K562 (cell line): ENCODE measurements around the gene ZNF213. TPM values are rescaled to one million over a fixed set of nuclear protein-coding genes. Genes with fewer than 3 reads are reported as not detected.

ENCODE experiments used
- ATF7 ChIP-seq: fragments of 450-650 bp; IDR thresholded peaks from 2 replicates; pipeline ENCODE4 v1.7.1; 2014; ENCODE audit warnings: mild to moderate bottlenecking, moderate library complexity
- CBX3 ChIP-seq, 2 experiments: IDR thresholded peaks; 1 replicate in 1 of 2; 2 replicates in 1 of 2; pipeline ENCODE4 v1.6.1; 2012; ENCODE audit warnings: inconsistent platforms in 2 of 2, low read length in 2 of 2, borderline replicate concordance in 1 of 2, control low read depth in 1 of 2
- HDAC3 ChIP-seq: fragments of 450-650 bp; IDR thresholded peaks from 2 replicates; pipeline ENCODE4 v1.6.1; 2018; ENCODE audit warnings: borderline replicate concordance, mild to moderate bottlenecking, moderate library complexity; ENCODE audit not compliant: partially characterized antibody
- KHSRP ChIP-seq: fragments of 450-650 bp; IDR thresholded peaks from 2 replicates; pipeline ENCODE4 v1.6.1; 2017
- LARP7 ChIP-seq: fragments of 450-650 bp; IDR thresholded peaks from 2 replicates; pipeline ENCODE4 v1.6.1; 2016
- NEUROD1 ChIP-seq: fragments of 150-350 bp; IDR thresholded peaks from 2 replicates; pipeline ENCODE4 v1.6.1; 2014; ENCODE audit warnings: borderline replicate concordance, low read length, low read depth; ENCODE audit not compliant: partially characterized antibody
- NR3C1 ChIP-seq: sonication (generic); formaldehyde crosslinking; IDR thresholded peaks from 2 replicates; pipeline ENCODE4 v1.8.1; 2022; ENCODE audit warnings: missing genetic modification reagents
- PHTF2 ChIP-seq: fragments of 250-450 bp; sonication (Bioruptor Pico); IDR thresholded peaks from 2 replicates; pipeline ENCODE4 v1.5.0; 2021; ENCODE audit warnings: mild to moderate bottlenecking
- SAFB2 ChIP-seq: fragments of 200-400 bp; formaldehyde crosslinking; IDR thresholded peaks from 2 replicates; pipeline ENCODE4 v1.6.1; 2018; ENCODE audit warnings: borderline replicate concordance, low read length, low read depth, moderate library complexity; ENCODE audit not compliant: severe bottlenecking
- SOX6 ChIP-seq: fragments of 450-650 bp; IDR thresholded peaks from 2 replicates; pipeline ENCODE4 v1.6.1; 2014; ENCODE audit warnings: mild to moderate bottlenecking
- TCF7 ChIP-seq: sonication (generic); IDR thresholded peaks from 2 replicates; pipeline ENCODE4 v1.6.1; 2016; ENCODE audit warnings: antibody characterized with exemption, borderline replicate concordance
- ZNF134 ChIP-seq: fragments of 250-450 bp; sonication (Bioruptor Pico); conservative IDR thresholded peaks from 2 replicates; pipeline ENCODE4 v1.4.0; 2020
- ZNF785 ChIP-seq: fragments of 250-450 bp; sonication (Bioruptor Pico); IDR thresholded peaks from 2 replicates; pipeline ENCODE4 v1.4.0; 2020; ENCODE audit warnings: mild to moderate bottlenecking
- ZNF830 ChIP-seq: fragments of 250-450 bp; sonication (Bioruptor Pico); IDR thresholded peaks from 2 replicates; pipeline ENCODE4 v1.5.0; 2021; ENCODE audit warnings: mild to moderate bottlenecking
- polyA plus RNA-seq, 8 experiments: library from polyadenylated mRNA; depleted of rRNA in 4 of 8; stranded (reverse) in 5 of 8; unstranded in 3 of 8; fragments of >200 nt; fragmentation: Nextera tagmentation in 2 of 8; fragmentation: Illumina TruSeq in 1 of 8; extraction: Ambion mirVana in 2 of 8; extraction: Trizol in 1 of 8; gene quantifications; 2 replicates each; pipeline versions ENCODE4 v1.2.1 to v1.2.3, GENCODE V29; 2011 to 2014; ENCODE audit warnings: inconsistent platforms in 1 of 8, missing spikeins in 1 of 8
- total RNA-seq, 7 experiments: library from RNA; depleted of rRNA in 6 of 7; stranded (reverse); fragments of >200 nt in 6 of 7; fragmentation: Illumina TruSeq in 2 of 7; extraction: Trizol in 2 of 7; gene quantifications; 2 replicates each; pipeline versions ENCODE4 v1.2.1 to v1.2.3, GENCODE V29; 2011 to 2021; ENCODE audit warnings: low replicate concordance in 1 of 7
- TF ChIP-seq, protein P1 (sequence below): fragments of 450-650 bp; formaldehyde crosslinking; IDR thresholded peaks from 2 replicates; pipeline ENCODE4 v1.4.0; 2020; ENCODE audit warnings: mild to moderate bottlenecking, mixed read lengths
- TF ChIP-seq, protein P2 (sequence below): fragments of 450-650 bp; formaldehyde crosslinking; IDR thresholded peaks from 2 replicates; pipeline ENCODE4 v1.4.0; 2020; ENCODE audit warnings: mild to moderate bottlenecking, moderate library complexity
- TF ChIP-seq, protein P3 (sequence below): fragments of 450-650 bp; IDR thresholded peaks from 2 replicates; pipeline ENCODE4 v1.7.0; 2016; ENCODE audit warnings: borderline replicate concordance
- TF ChIP-seq, protein P4 (sequence below): fragments of 250-450 bp; sonication (Bioruptor Pico); IDR thresholded peaks from 2 replicates; pipeline ENCODE4 v1.4.0; 2020; ENCODE audit warnings: mild to moderate bottlenecking, moderate library complexity
- TF ChIP-seq, protein P5 (sequence below): fragments of 250-450 bp; sonication (Bioruptor Pico); IDR thresholded peaks from 2 replicates; pipeline ENCODE4 v1.5.1; 2021; ENCODE audit warnings: mild to moderate bottlenecking

The ZNF213 gene
- total and polyA plus RNA-seq, 9 of the 15 experiments (the other 6 are each of a cell fraction or from before 2014, with no cell fraction given), result 0.49 to 10.0 (median 1.8) TPM

DNA sequence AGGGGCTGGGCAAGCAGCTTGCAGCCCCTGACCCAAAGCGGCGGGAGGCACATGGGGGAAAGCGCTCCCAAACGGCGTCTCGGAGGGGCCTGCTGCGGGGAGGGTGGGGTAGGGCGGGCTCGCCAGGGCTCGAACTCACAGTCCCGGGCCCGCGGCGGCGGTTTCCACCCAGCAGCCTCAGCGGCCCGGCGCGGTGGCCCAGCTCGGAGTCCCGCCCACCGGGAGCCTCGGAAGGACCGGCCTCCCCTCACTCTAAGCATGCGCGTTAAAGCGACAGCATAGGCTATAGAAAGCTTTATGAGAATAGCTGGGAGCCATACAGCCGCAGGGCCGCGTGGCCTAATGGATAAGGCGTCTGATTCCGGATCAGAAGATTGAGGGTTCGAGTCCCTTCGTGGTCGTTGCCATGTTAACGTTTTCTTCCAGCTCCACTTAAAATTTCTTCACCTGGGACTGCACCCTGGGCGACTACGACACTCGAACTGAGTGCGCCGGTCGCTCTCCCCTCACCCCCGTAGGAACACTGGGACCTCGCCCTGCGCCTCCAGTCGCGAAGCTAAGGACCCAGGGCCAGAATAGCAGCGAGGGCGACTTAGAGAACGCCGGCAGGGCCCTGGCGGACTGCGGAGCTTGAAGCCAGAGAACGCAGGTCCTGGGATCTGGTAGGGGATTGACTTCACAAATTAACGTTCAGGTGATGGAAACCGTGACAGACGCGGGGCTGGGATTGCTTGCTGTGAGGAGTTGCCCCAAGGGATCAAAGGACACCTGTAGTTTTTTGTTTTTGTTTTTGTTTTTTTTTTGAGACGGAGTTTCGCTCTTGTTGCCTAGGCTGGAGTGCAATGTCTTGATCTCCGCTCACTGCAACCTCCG lies 15.8 kb downstream of the ZNF213 start (continued):
- TF ChIP-seq NR3C1 (CRISPR knock-in tag), result no peak
- no peak for TF ChIP-seq ZNF134 (CRISPR knock-in tag)
- no peak for TF ChIP-seq PHTF2 (CRISPR knock-in tag)
- TF ChIP-seq SAFB2, result no peak
- peak in 1 of 2 experiments; percentile 75; a peak in 1 of 3 replicates for TF ChIP-seq CBX3 (IDR thresholded peaks at IDR 0.05; ENCODE audit: borderline replicate concordance in 1 of 2, low read length in 2 of 2)
- no peak for TF ChIP-seq ZNF785 (CRISPR knock-in tag)
- TF ChIP-seq, protein P1, sequence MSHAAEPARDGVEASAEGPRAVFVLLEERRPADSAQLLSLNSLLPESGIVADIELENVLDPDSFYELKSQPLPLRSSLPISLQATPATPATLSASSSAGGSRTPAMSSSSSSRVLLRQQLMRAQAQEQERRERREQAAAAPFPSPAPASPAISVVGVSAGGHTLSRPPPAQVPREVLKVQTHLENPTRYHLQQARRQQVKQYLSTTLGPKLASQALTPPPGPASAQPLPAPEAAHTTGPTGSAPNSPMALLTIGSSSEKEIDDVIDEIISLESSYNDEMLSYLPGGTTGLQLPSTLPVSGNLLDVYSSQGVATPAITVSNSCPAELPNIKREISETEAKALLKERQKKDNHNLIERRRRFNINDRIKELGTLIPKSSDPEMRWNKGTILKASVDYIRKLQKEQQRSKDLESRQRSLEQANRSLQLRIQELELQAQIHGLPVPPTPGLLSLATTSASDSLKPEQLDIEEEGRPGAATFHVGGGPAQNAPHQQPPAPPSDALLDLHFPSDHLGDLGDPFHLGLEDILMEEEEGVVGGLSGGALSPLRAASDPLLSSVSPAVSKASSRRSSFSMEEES (CRISPR knock-in tag), result no peak
- no peak for TF ChIP-seq NEUROD1
- peak; percentile 79 for TF ChIP-seq ATF7
- TF ChIP-seq, protein P2, sequence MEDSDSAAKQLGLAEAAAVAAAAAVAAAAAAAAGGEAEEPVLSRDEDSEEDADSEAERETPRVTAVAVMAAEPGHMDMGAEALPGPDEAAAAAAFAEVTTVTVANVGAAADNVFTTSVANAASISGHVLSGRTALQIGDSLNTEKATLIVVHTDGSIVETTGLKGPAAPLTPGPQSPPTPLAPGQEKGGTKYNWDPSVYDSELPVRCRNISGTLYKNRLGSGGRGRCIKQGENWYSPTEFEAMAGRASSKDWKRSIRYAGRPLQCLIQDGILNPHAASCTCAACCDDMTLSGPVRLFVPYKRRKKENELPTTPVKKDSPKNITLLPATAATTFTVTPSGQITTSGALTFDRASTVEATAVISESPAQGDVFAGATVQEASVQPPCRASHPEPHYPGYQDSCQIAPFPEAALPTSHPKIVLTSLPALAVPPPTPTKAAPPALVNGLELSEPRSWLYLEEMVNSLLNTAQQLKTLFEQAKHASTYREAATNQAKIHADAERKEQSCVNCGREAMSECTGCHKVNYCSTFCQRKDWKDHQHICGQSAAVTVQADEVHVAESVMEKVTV (CRISPR knock-in tag), result no peak
- no peak for TF ChIP-seq ZNF830 (CRISPR knock-in tag)
- TF ChIP-seq SOX6, result peak; percentile 7; the same call in 1 of the 2 replicates
- 0 out of 2 replicates have a peak, but pooled peaks have one; percentile 61 for TF ChIP-seq LARP7
- 0 out of 2 replicates have a peak, but pooled peaks have one; percentile 18 for TF ChIP-seq TCF7
- TF ChIP-seq, protein P3, sequence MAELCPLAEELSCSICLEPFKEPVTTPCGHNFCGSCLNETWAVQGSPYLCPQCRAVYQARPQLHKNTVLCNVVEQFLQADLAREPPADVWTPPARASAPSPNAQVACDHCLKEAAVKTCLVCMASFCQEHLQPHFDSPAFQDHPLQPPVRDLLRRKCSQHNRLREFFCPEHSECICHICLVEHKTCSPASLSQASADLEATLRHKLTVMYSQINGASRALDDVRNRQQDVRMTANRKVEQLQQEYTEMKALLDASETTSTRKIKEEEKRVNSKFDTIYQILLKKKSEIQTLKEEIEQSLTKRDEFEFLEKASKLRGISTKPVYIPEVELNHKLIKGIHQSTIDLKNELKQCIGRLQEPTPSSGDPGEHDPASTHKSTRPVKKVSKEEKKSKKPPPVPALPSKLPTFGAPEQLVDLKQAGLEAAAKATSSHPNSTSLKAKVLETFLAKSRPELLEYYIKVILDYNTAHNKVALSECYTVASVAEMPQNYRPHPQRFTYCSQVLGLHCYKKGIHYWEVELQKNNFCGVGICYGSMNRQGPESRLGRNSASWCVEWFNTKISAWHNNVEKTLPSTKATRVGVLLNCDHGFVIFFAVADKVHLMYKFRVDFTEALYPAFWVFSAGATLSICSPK, result no peak
- TF ChIP-seq, protein P4, sequence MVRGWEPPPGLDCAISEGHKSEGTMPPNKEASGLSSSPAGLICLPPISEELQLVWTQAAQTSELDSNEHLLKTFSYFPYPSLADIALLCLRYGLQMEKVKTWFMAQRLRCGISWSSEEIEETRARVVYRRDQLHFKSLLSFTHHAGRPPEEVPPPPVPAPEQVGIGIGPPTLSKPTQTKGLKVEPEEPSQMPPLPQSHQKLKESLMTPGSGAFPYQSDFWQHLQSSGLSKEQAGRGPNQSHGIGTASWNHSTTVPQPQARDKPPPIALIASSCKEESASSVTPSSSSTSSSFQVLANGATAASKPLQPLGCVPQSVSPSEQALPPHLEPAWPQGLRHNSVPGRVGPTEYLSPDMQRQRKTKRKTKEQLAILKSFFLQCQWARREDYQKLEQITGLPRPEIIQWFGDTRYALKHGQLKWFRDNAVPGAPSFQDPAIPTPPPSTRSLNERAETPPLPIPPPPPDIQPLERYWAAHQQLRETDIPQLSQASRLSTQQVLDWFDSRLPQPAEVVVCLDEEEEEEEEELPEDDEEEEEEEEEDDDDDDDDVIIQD (CRISPR knock-in tag), result no peak
- TF ChIP-seq HDAC3, result no peak
- TF ChIP-seq, protein P5, sequence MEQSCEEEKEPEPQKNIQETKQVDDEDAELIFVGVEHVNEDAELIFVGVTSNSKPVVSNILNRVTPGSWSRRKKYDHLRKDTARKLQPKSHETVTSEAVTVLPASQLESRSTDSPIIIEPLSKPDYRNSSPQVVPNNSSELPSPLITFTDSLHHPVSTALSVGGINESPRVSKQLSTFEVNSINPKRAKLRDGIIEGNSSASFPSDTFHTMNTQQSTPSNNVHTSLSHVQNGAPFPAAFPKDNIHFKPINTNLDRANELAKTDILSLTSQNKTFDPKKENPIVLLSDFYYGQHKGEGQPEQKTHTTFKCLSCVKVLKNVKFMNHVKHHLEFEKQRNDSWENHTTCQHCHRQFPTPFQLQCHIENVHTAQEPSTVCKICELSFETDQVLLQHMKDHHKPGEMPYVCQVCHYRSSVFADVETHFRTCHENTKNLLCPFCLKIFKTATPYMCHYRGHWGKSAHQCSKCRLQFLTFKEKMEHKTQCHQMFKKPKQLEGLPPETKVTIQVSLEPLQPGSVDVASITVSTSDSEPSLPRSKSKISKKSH (CRISPR knock-in tag), result no peak
- no peak for TF ChIP-seq KHSRP
